Activated gamma-delta T cell (primary cell): ENCODE measurements around the gene KRTAP6-3.

Source experiments
- DNase-seq: peaks from one replicate; lab custom pipeline; 2025; lab: John Stamatoyannopoulos, UW

The KRTAP6-3 gene

DNA sequence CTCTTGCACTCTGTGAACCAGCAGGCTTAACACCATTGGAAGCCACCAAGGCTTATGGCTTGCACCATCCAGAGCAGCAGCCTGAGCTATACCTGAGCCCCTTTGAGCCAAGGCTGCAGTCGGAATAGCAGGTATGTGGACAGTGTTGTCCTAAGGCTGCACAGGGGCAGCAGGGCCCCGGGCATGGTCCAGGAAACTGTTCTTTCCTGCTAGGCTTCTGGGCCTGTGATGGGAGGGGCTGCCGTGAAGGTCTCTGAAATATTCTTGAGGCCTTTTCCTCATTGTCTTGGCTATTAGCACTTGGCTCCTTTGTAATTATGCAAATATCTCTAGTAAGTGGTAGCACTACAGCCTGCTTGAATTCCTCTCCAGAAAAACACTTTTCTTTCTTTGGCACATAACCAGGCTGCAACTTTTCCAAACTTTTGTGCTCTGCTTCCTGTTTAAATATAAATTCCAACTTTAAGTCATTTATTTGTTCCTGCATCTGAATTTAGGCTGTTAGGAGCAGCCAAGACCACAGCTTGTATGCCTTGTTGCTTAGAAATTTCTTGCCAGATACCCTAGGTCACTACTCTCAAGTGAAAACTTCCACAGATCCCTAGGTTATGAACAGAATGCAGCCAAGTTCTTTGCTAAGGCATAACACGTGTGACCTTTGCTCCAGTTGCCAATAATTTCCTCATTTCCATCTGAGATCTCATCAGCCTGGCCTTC lies 33.4 kb downstream of the KRTAP6-3 start:
- no peak for DNase-seq

DNA sequence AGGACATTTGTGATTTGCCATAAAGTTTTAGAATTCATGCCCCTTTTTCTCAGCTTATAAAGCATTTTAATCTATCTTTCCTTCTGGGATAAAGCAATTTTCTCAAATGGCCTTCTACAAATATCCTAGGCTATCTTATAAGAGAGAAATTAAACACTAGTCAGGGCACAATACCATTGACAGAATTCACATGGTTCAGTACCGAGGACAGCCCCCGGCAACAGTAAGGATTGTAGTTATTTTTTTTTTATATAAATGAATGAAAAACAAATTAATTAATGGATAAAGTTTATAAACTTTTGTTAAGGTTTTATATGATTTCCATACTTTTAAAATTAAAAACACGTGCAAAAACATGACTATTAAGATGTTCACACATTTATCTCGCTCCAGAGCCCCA lies 35.9 kb downstream of the KRTAP6-3 start:
- no peak for DNase-seq

DNA sequence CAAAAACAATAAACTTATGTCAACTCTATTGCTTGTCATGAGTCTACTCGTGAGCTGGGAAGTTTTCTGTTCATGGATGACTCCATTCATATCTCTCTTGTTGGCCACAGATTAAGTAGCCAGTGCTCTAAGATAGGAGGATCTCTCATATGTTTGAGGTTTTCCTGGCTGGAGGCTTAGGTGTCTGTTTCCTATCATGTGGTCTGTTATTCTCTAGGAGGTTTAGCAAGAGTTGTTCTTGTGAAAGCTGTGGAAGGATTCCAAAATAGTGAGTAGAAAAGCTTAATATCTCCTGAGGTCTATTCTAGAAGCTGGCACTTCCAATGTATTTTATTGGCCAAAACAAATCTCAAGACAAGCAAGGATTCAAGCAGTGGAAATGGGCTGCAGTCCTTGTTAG lies 37.0 kb downstream of the KRTAP6-3 start:
- no peak for DNase-seq

DNA sequence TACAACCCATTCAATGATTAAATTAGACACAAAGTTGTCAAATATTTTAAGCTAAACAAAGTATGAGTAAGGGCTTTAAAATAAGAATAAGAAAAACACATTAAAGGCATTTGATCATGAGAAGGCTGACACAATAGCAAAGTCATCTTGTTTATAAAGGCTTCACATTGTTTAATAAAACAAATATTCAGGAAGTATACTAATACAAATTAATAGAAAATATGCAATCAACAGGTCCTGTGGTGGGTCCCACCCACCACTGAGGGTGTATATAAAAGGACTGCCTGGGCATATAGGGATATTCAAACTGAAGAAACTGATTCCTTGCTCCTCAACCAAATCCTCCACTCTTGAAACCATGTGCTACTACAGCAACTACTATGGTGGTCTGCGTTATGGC lies 42.7 kb downstream of the KRTAP6-3 start, which contains the start of gene KRTAP20-2:
KRTAP20-2 (plus strand) TSS at position 301 of the 400 bp plus-strand sequence; CDS start at position 359, 58 bp downstream.
- DNase-seq: no peak

DNA sequence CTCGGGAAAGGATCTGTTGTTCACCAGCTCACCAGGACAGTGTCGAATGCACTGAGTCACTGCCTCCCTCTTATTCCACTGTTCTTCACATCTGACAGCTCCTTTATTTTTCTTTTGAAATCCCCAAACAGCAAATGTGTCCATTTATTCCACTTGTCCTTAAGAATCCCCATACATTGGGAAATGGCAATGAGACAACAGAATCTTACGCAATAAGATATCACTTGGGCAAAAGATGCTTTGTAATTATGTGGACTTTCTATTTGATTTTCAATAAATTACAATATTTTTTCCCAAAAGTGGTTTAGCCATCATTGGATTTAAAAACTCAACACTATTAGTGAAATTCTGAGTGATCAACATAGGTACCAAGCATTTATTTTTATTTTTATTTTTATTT lies 46.4 kb downstream of the KRTAP6-3 start:
- no peak for DNase-seq

DNA sequence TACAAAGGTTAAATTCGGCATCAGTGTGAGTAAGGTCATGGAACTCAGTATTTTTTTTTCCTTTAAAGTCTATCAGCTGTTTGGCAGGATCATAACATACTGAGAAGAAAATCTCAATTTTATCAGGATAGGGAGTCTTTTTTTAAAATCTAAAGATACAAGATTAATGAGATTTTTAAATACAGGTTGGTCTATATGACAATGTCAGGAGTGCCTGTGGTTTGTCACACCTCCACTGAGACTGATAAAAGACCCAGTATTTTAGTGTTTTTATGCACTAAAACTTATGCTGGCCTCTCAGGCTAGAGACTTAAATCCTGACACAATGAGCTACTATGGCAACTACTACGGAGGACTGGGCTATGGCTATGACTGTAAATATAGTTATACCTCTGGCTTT lies 50.3 kb downstream of the KRTAP6-3 start, which contains the start of gene KRTAP20-3:
KRTAP20-3 (plus strand) TSS at position 301 of the 400 bp plus-strand sequence.
- no peak for DNase-seq
